GM19452 (cell line): ENCODE measurements around the gene REL.
A peak's percentile ranks its signal among the peaks of the same experiment; 100 is the strongest.
"Not testable (repeated sequence)": the region's sequence is repeated elsewhere in the genome, so short reads cannot be mapped to it uniquely, and the experiment has no call there.

Source experiments
- ATAC-seq: cut with Tn5 transposase; IDR thresholded peaks from one replicate; pipeline ENCODE4 v1.9.1; 2021; ENCODE audit not compliant: unreplicated experiment

REL gene

DNA sequence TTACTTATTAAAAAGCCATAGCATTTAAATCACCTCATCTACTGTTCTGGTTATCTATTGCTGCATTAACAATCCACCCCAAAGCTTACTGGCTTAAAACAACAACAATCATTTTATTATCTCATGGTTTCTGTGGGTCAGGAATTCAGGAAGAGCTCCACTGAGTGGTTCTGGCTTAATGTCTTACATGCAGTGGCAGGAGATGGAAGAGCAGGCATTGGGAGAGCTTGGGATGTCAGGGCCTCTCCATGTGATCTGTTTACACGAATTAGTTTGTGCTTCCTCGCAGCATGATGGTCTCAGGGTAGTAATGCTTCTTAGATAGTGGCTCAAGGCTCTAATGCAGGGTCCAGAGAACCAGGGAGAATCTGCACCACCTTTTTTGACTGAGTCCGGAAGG lies 14.4 kb upstream of the REL start:
- ATAC-seq, result no peak

DNA sequence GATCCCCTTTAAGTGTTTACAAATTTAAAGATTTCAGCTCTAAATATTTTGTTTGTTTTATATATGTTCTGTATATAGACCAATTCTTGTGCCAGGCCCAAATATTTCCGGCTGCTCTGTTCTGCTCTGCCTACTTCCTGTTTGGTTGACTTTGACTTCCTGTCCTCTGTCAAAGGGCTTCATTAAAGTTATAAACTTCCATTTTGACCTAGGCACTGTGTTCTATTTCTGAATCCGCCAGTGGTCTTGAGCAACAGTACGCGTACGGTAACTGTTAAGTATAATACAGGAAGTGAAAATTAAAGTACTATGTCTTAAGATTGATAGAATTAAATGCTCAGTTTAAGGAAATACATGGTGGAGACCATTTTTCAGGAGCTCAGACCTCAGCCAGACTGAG lies 13.5 kb upstream of the REL start:
- peak; percentile 48 for ATAC-seq

DNA sequence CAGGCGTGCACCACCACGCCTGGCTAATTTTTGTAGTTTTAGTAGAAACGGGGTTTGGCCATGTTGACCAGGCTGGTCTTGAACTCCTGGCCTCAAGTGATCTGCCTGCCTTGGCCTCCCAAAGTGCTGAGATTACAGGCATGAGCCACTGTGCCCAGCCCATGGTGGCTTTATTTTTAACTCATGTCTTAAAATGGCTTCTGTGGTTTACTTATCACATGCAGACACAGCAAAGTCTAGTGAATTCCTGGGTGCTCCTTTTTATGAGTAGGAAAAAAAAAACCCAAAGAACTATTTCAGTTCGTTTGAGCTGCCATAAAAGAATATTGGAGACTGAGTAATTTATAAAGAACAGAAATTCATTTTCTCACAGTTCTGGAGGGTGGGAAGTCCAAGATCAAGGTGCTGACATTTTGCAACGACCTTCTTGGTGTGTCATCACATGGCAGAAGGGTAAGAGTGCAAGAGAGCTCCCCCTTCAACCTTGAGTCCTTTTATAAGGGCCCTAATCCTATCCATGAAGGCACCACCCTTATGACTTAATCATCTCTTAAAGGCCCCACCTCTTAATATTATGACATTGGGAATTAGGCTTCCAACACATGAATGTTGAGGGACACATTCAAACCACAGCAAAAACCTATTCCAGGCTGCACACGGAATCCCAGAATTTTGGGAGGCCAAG lies 12.6 kb upstream of the REL start:
- ATAC-seq, result no peak

DNA sequence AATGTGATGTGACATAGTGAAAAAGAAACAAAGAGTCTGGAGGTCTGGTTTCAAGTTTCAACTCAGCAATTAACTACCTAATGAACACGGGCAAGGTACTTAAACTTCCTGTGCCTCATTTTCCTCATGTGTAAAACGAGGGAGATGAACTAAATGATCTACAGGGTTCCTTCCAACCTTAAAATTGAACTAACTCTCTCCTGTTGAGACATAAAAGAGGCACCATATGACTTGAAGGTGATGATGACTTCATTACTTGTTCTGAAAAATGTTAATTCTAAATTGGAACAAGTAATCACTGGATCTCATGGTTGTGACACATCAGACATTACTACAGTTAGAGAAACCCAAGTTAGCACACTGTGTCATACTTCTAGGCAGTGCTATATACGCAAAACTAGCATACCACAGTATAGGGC lies 8.9 kb upstream of the REL start:
- ATAC-seq, result peak; percentile 43

DNA sequence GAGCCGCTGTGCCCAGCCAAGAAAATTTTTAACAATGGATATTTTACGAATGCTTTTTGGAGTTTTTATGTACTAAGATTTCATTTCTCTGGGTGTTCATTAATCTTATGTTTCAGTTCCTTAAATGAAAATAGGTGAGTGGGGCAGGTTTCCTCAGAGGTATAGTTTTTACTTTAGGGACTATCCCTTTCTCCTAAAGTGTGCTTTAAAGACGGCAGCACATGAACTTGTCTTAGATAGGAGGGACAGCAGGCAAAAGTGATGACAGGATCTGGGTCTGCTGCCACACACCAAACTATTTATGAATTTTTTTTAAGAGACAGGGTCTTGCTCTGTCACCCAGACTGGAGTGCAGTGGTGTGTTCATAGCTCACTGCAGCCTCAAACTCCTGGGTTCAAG lies 8.0 kb upstream of the REL start:
- peak; percentile 81 for ATAC-seq

DNA sequence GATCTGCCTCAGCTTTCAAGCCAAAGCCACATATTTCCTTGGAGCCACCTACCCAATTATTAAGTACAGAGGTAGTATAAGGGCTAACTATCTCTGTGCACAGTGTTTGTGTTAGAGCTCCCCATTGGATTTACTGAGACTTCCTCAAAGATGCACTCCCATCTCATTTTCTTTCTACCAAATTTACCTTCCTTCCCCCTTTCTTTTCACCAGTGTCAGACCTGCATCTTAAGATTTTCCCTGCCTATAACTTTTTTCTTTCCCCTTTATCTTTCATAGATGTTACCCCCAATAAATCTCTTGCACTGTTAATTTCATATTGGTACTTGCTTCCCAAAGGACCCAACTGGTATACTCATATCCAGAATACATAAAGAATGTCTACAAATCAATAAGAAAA lies 5.9 kb upstream of the REL start:
- no peak for ATAC-seq

DNA sequence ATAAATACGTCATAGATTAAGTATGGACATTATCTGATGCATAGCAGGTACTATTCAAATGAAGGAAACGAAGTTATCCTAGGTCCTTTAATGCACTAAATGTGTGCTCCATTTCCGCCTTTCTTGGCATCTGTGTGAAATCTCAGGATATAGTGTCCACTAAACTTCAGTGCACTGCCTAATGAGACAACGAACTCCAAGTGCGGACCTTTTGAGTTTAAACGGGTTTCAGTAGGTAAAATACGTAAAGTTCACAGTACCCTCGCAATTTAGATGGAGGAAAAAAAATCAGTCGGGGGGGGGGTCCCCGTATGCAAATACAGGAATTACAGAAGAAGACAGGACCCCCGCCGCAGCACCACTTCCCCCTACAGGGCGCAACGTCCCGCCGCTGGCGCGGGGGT lies 729 bp upstream of the REL start:
- no peak for ATAC-seq

DNA sequence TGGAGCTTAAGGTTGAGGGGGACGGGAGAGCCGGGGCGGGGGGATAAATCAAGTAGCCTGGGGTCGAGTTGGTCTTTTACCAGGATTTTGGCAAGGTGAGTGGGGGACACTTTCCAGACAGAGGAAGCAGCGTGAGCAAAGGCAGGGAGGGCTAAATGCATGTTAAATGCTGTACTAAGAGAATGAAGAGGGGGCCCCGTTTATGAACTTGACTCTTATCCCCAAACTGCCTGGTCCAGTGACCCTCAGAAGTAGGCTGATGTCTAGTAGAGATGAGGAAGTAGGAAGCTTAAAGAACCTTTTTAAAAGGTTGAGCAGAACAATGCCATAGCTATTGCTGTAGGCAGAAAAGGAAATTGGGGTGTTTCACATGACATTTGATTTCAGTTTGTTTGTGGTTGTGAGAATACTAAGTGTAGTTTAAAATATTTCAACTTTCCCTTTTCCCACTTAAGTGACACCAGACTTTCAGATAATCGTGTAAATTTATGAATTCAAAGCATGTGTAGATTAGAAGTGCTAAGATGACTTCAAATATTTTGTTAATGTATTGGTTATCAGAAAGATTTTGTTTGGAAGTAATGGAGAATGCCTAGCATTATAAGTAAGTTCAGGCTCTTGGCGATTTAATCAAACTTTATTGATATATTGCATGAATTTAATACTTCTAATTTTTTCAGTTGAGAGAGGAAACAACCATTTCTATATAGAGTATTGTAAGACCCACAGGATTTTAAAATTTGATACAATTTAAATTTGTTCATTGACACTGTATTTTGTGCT lies 1.8 kb downstream of the REL start:
- ATAC-seq, result peak; percentile 26

DNA sequence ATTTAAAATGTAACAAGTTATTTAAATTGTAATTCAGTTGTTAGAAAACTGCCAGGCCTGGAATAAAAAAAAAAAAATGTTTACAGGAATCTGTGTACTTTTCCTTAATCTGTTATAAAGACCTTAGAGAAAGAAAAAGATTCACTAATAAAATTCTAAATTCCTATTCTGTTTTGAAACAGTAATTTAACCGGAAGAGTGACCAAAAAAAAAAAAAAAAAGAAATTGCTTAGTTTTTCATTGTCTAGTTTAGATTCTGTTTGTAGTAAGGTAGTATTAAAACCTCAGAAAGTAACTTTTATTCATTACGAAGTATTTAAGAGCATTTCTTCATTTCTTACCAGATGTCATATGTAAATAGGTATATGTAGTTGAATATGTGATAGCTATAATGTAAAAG lies 2.5 kb downstream of the REL start:
- ATAC-seq, result no peak

DNA sequence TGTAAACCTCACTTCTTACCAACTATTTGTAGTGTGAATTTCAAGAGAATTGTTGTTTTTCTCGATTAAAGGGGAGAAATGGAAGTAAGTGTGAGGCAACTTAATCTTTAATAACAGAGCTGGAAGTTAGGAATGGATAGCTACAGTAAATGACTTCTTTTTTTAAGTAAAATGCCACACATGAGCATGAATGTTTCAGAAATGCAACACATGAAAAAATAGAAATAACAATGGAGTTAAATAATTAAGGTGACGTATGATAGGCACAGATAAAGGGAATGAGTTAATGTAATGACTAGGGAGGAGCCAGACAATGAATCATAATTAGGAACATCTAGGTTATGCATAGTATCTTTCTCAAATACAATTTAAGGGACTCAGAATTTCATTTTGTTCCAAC lies 3.4 kb downstream of the REL start:
- no peak for ATAC-seq

DNA sequence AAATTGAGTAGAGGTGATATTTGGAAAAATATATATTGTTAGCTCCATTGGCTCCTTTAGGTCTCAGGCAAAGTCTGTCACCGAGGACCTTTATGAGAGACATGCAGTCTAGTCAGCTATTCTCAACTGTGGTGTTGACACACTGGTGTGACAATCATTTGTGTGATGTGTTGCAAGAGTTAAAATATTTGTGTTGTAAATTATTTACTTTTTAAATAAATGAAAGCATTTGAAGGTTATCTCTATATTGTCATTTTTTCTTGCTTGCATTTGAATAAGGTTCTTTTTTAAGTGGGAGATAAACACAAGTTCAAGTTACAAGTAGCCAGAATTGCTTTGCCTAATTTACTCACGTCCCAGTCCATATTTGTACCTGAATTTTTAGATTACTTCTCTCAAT lies 4.3 kb downstream of the REL start:
- no peak for ATAC-seq

DNA sequence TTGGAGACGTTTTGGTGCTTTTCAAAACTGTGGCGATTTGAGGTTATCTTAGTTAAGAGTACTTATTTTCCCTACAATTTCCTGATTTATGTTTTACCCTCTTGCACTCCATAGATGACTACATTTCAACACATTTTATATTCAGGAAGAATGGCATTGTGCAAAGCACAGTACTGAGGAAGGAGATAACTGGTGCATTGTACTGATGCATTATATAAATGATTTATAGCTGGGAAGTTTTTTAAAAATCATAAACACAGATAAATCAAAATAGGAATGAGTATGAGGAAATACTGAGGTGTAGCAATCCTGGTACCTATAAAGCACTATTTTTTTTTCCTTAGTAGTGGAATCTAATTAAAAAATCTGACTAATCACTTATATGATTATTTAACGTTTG lies 5.6 kb downstream of the REL start:
- ATAC-seq, result no peak

DNA sequence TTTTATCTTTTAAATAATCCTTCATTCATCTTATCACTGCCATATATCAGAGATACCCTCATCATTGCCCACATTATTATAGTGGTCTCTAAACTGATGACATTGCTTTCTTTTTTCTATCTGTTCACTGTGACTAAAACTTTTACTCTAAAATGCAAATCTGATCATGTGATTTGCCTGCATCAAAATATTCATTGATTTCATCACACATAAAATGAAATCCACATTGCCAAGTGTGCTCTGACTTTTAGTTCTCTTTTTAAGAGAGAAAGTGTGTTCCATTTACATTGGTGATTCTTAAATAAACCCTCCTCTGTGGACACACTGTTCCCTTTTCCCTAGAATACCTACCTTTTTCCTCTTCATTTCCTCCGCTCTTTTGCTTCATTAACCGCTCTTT lies 7.5 kb downstream of the REL start:
- no peak for ATAC-seq

DNA sequence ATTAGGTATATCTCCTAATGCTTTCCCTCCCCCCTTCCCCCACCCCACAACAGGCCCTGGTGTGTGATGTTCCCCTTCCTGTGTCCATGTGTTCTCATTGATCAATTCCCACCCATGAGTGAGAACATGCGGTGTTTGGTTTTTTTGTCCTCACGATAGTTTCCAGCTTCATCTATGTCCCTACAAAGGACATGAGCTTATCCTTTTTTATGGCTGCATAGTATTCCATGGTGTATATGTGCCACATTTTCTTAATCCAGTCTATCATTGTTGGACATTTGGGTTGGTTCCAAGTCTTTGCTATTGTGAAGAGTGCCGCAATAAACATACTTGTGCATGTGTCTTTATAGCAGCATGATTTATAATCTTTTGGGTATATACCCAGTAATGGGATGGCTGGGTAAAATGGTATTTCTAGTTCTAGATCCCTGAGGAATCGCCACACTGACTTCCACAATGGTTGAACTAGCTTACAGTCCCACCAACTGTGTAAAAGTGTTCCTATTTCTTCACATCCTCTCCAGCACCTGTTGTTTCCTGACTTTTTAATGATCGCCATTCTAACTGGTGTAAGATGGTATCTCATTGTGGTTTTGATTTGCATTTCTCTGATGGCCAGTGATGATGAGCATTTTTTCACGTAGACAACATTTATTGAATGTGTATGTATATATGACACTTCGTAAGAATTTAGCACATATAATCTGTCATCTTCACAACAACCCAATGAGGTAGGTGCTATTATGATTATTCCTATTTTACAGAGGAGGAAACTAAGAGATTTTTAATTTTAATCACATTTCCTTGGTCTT lies 8.4 kb downstream of the REL start:
- ATAC-seq, result not testable (repeated sequence)

DNA sequence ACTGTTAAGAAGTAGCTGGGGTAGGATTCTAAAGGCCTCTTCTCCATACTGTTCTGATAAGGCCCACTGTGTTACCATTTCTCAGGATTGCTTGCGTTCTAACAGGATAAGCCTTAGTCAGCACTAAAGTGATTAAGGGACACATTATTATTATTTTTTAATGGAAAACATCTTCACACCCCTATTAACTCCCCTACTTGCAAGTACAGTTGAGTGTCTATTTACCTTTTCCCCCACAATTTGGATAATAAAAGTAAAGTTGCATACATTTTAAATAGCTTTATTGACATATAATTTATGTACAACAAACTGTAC lies 9.0 kb downstream of the REL start:
- no peak for ATAC-seq

DNA sequence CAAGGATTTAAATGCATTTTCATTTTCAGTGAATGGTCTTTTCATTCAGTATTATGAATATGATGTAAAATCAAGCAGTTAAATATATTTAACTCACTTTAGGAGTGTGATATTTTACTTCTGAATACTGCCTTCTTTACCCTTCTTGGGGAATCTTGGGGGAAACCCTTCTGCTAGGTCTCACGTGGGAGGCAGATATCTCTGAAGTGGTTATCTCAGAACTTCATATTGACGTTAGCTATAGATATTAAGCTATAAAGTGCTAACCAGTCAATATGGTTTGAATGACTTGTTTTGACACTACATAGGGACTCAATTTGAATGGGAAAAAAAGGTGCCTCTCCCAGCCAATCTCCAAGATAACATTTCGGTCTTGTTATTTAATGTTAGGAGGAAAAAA lies 9.8 kb downstream of the REL start:
- ATAC-seq, result no peak

DNA sequence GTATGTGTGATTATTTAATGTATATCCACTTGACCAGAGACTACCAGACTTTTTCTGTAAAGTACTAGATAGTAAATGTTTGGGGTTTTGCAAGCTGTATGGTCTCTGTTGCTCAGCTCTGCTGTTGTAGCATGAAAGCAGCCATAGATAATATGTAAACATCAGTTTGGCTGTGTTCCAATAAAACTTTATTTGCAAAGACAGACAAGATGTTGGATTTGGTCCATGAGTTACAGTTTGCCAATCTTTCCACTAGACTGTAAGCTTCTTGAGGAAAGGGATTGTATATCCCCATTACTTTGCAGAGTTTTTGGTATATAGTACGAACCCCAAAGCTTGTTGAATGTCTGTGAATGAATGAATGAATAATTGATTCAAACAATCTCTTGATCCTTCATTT lies 17.2 kb downstream of the REL start:
- ATAC-seq, result no peak

DNA sequence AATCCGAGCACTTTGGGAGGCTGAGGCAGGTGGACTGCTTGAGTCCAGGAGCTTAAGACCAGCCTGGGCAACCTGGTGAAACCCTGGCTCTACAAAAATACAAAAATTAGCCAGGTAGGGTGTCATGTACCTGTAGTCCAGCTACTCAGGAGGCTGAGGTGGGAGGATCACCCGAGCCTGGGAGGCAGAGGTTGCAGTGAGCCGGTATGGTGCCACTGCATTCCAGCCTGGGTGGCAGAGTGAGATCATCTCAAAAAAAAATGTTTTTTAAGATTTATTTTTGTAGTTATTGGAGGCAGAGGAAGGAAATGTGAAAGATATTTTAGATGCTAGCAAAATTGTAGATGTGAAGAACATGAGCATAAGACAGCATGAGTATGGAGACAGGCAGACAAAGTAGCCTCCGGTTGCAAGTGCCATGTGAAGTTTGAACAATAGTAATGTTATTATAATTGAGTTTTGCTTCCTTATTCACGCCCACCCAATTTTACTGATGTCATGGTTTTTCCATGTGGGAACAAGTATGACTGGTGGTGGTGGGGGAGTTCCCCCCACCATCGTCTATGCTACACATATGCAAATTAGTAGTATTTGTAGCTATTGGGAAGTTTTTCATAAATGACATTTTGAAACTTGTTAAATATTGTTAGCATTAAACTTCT lies 18.0 kb downstream of the REL start:
- peak; percentile 56 for ATAC-seq

DNA sequence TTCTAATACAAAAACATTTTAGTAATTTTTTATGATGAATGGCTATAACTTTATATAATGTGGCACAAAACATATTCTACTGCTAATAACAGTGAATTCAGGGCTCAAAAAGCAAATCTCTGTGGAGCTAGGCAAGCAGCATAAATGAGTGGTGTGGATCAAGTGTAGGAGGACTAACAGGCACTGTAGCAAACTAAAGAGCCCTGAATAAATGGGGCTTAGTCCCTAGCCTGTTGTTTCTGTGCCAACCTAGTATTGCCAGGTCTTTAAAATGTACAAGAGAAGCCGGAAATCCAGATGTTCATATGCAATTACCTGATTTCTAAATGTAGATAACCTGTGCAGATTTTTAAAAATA lies 18.5 kb downstream of the REL start:
- ATAC-seq, result no peak

DNA sequence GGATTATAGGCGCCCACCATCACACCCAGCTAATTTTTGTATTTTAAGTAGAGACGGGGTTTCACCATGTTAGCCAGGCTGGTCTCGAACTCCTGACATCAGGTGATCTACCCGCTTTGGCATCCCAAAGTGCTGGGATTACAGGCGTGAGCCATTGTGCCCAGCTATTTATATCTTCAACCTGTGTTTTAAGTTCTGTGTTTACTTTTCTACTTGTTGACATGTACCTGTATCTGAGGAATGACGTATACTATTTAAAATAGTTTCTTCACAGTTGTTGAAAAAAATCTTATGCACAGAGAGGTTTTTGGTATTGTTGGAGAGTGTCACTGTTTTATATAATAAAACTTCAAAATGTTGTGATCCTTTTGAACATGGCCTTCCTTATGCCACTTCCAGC lies 19.9 kb downstream of the REL start:
- ATAC-seq, result not testable (repeated sequence)

DNA sequence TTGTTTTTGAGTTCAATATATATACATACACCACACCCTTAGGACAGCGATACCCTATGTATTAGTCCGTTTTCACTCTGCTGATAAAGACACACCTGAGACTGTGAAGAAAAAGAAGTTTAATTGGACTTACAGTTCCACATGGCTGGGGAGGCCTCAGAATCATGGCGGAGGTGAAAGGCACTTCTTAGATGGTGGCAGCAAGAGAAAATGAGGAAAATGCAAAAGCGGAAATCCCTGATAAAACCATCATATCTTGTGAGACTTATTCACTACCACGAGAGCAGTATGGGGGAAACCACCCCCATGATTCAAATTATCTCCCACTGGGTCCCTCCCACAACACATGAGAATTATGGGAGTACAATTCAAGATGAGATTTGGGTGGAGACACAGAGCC lies 24.5 kb downstream of the REL start:
- ATAC-seq, result not testable (repeated sequence)

DNA sequence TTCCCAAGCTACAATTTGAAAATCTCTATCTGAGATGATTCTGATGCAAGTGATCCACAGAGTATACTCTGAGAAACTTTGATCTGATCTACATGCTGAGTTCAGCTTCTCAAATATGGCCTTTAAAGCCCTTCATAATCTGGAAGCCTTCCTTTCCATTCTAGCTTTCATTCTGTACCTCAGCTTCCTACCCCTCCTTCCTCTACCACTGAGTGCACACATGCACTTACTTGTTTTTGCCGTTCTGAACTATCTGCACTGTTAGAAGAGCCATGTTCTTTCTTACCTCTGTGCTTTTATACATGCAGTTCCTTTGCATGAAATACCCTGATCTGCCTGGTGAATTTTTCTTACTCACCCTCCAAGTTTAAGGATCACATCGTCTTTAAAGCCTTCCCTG lies 25.0 kb downstream of the REL start:
- no peak for ATAC-seq
